Keratinocyte (primary cell): ENCODE measurements around the gene ALK.

Experiments
- CTCF ChIP-seq, 3 experiments: IDR thresholded peaks in 1 of 3; conservative IDR thresholded peaks in 1 of 3; optimal IDR thresholded peaks in 1 of 3; 2 replicates in 2 of 3; 3 replicates in 1 of 3; pipeline versions ENCODE3 to v1.5.1; 2011; ENCODE audit warnings: low read length in 3 of 3, mild to moderate bottlenecking in 3 of 3, moderate library complexity in 2 of 3, control low read depth in 1 of 3, inconsistent platforms in 1 of 3; ENCODE audit not compliant: insufficient read depth in 2 of 3; ENCODE audit errors: extremely low read depth in 1 of 3
- EZH2 ChIP-seq: IDR thresholded peaks from one replicate; pipeline ENCODE4 v1.6.1; 2012; ENCODE audit warnings: inconsistent platforms, mild to moderate bottlenecking, low read length, moderate library complexity

DNA sequence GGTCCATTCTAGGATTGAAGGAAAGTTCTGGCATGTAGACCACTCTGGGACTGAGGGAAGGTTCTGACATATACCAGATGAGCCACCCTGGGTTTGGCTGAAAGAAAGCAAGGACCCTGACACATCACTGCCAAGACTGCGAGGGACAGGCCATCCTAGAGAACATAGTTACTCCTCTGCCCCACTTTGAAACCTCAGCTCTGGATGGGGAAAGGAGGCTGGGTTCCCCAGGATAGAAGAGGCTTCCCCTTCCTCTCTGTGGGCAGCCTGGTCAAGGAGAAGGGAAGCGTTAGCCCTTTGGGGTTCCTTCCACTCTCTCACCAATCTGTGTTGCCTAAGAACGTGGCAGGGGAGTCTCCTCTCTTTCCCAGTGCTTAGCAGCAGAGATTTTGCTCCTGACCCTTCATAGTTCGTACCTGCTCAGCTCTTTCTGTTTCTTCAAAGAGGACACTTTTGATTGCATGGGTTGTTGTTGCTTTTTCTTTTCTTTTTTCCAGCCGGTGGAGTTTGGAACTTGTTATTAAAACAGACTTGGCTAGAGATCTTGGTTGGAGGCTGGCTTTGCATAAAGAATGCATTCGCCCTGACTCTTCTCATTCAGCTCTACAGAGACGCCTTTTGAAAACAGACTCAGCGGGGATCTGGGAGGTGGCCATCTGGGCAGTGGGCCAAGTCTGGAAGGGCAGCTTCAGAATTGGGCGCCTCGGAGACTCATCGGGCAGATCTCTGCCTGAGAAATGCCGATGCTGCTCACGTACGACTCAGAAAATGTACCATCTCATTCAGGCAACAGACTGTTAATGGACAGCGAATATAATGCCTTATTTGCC is 640.1 kb downstream of the ALK start:
- TF ChIP-seq CTCF (optimal IDR thresholded peaks at IDR 0.05 in 1 of 3, IDR thresholded peaks at IDR 0.05 in 1 of 3, conservative IDR thresholded peaks at IDR 0.05 in 1 of 3; ENCODE audit: extremely low read depth in 1 of 3, insufficient read depth in 2 of 3, low read length in 3 of 3): no peak
- TF ChIP-seq EZH2: no peak
